H9 (cell line): ENCODE data around the gene PDPK1. TPM values are rescaled to one million over a fixed set of nuclear protein-coding genes. Genes with fewer than 3 reads are reported as not detected.

ENCODE experiments used
- DNase-seq: peaks from one replicate; pipeline ENCODE4 v3.0.0-alpha.2; 2017
- H2AFZ ChIP-seq: one replicate; pipeline ENCODE4 v1.6.1; 2013; ENCODE audit warnings: mild to moderate bottlenecking, low read length, control low read depth, moderate library complexity
- H2AK5ac ChIP-seq: 2 replicates; pipeline ENCODE4 v1.6.1; 2013; ENCODE audit warnings: low read length, control low read depth, mixed read lengths; ENCODE audit not compliant: insufficient read length
- H2BK120ac ChIP-seq: one replicate; pipeline ENCODE4 v1.6.1; 2013; ENCODE audit warnings: low read depth, mild to moderate bottlenecking, low read length, control low read depth, inconsistent platforms; ENCODE audit not compliant: poor library complexity, severe bottlenecking
- H2BK12ac ChIP-seq: 2 replicates; pipeline ENCODE4 v1.6.1; 2013; ENCODE audit warnings: low read length, control low read depth, mixed read lengths, low read depth; ENCODE audit not compliant: insufficient read length
- H2BK15ac ChIP-seq: 2 replicates; pipeline ENCODE4 v1.6.1; 2013; ENCODE audit warnings: low read depth, low read length, control low read depth
- H2BK20ac ChIP-seq: one replicate; pipeline ENCODE4 v1.6.1; 2013; ENCODE audit warnings: low read depth, mild to moderate bottlenecking, low read length, control low read depth, inconsistent platforms; ENCODE audit not compliant: poor library complexity, severe bottlenecking
- H2BK5ac ChIP-seq: 2 replicates; pipeline ENCODE4 v1.6.1; 2013; ENCODE audit warnings: low read length, control low read depth, mixed read lengths; ENCODE audit not compliant: insufficient read length
- H3K14ac ChIP-seq: 2 replicates; pipeline ENCODE4 v1.6.1; 2013; ENCODE audit warnings: low read length, control low read depth; ENCODE audit not compliant: insufficient read depth
- H3K18ac ChIP-seq: 2 replicates; pipeline ENCODE4 v1.6.1; 2013; ENCODE audit warnings: low read depth, mild to moderate bottlenecking, mixed read lengths, low read length, control low read depth; ENCODE audit not compliant: insufficient read length
- H3K23ac ChIP-seq: 2 replicates; pipeline ENCODE4 v1.6.1; 2013; ENCODE audit warnings: low read length, control low read depth, mixed read lengths, low read depth; ENCODE audit not compliant: insufficient read length
- H3K23me2 ChIP-seq: 2 replicates; pipeline ENCODE4 v1.6.1; 2013; ENCODE audit warnings: low read depth, mild to moderate bottlenecking, mixed read lengths, low read length, control low read depth; ENCODE audit not compliant: insufficient read length, poor library complexity, severe bottlenecking
- H3K27ac ChIP-seq: 2 replicates; pipeline ENCODE4 v1.5.1; 2013; ENCODE audit warnings: low read length, control low read depth, mixed read lengths, low read depth; ENCODE audit not compliant: insufficient read length
- H3K27me3 ChIP-seq: 2 replicates; pipeline ENCODE4 v1.6.1; 2013; ENCODE audit warnings: low read length, control low read depth, inconsistent platforms; ENCODE audit not compliant: insufficient read depth
- H3K4ac ChIP-seq: 2 replicates; pipeline ENCODE4 v1.6.1; 2013; ENCODE audit warnings: low read depth, mild to moderate bottlenecking, control low read depth, inconsistent platforms, low read length, moderate library complexity
- H3K4me1 ChIP-seq: 2 replicates; pipeline ENCODE4 v1.6.1; 2013; ENCODE audit warnings: low read length, control low read depth, inconsistent platforms; ENCODE audit not compliant: insufficient read depth
- H3K4me2 ChIP-seq: 2 replicates; pipeline ENCODE4 v1.6.1; 2013; ENCODE audit warnings: low read length, control low read depth, mixed read lengths; ENCODE audit not compliant: insufficient read length, insufficient read depth
- H3K56ac ChIP-seq: 2 replicates; pipeline ENCODE4 v1.6.1; 2013; ENCODE audit warnings: low read depth, mild to moderate bottlenecking, mixed read lengths, low read length, control low read depth; ENCODE audit not compliant: insufficient read length
- H3K79me1 ChIP-seq: 2 replicates; pipeline ENCODE4 v1.6.1; 2013; ENCODE audit warnings: low read depth, mild to moderate bottlenecking, moderate library complexity, low read length, control low read depth, inconsistent platforms; ENCODE audit not compliant: insufficient read depth, poor library complexity, severe bottlenecking
- H3K79me2 ChIP-seq: 2 replicates; pipeline ENCODE4 v1.6.1; 2013; ENCODE audit warnings: low read length, control low read depth, inconsistent platforms; ENCODE audit not compliant: insufficient read depth
- H3K9ac ChIP-seq: 2 replicates; pipeline ENCODE4 v1.6.1; 2013; ENCODE audit warnings: low read length, control low read depth, mixed read lengths; ENCODE audit not compliant: insufficient read length; ENCODE audit errors: extremely low read depth
- H3K9me3 ChIP-seq: one replicate; pipeline ENCODE4 v1.6.1; 2013; ENCODE audit warnings: low read depth, low read length, inconsistent platforms; ENCODE audit not compliant: control insufficient read depth
- H3T11ph ChIP-seq: one replicate; pipeline ENCODE4 v1.6.1; 2013; ENCODE audit warnings: mild to moderate bottlenecking, low read length, control low read depth, inconsistent platforms
- H4K20me1 ChIP-seq: one replicate; pipeline ENCODE4 v1.6.1; 2013; ENCODE audit not compliant: control insufficient read depth, insufficient read length, insufficient read depth
- H4K5ac ChIP-seq: 2 replicates; pipeline ENCODE4 v1.6.1; 2013; ENCODE audit warnings: low read depth, mild to moderate bottlenecking, mixed read lengths, low read length, control low read depth; ENCODE audit not compliant: insufficient read length
- H4K8ac ChIP-seq: replicated peaks from 2 replicates; pipeline ENCODE4 v1.6.1; 2013; ENCODE audit warnings: low read length, control low read depth, mixed read lengths, low read depth; ENCODE audit not compliant: insufficient read length
- H4K91ac ChIP-seq: 2 replicates; pipeline ENCODE4 v1.6.1; 2013; ENCODE audit warnings: low read depth, mild to moderate bottlenecking, moderate library complexity, mixed read lengths, low read length, control low read depth; ENCODE audit not compliant: insufficient read length
- H3K27ac Mint-ChIP-seq, 3 experiments: 2 replicates in 2 of 3; 3 replicates in 1 of 3; pipeline ENCODE4 v1.8.0; 2020 to 2021; ENCODE audit warnings: mixed read lengths in 3 of 3, mild to moderate bottlenecking in 1 of 3, moderate library complexity in 1 of 3
- H3K27me3 Mint-ChIP-seq: 2 replicates; pipeline ENCODE4 v1.8.0; 2021; ENCODE audit warnings: low read depth, mild to moderate bottlenecking, moderate library complexity, mixed read lengths
- H3K36me3 Mint-ChIP-seq, 3 experiments: 2 replicates in 2 of 3; 3 replicates in 1 of 3; pipeline ENCODE4 v1.8.0; 2020 to 2021; ENCODE audit warnings: low read depth in 3 of 3, mixed read lengths in 3 of 3; ENCODE audit not compliant: insufficient read depth in 1 of 3
- H3K4me1 Mint-ChIP-seq, 2 experiments: 2 replicates each; pipeline ENCODE4 v1.8.0; 2020; ENCODE audit warnings: mixed read lengths in 2 of 2
- H3K4me3 Mint-ChIP-seq, 2 experiments: 2 replicates in 1 of 2; 3 replicates in 1 of 2; pipeline ENCODE4 v1.8.0; 2020 to 2021; ENCODE audit warnings: mild to moderate bottlenecking in 2 of 2, mixed read lengths in 2 of 2, moderate library complexity in 1 of 2
- H3K9me3 Mint-ChIP-seq, 2 experiments: 2 replicates in 1 of 2; 3 replicates in 1 of 2; pipeline ENCODE4 v1.8.0; 2020; ENCODE audit warnings: mild to moderate bottlenecking in 2 of 2, mixed read lengths in 2 of 2, moderate library complexity in 1 of 2
- CTCF ChIP-seq: fragments of 200-600 bp; sonication (generic); conservative IDR thresholded peaks from 3 replicates; pipeline ENCODE4 v1.8.0; 2021; ENCODE audit warnings: antibody characterized with exemption, mild to moderate bottlenecking
- WGBS: extraction: QIAGEN DNeasy Blood & Tissue Kit; methylation state at CpG from one replicate; pipeline ENCODE4 v1.1.7; 2013; ENCODE audit warnings: missing lambda C conversion rate, low lambda C conversion rate, mixed read lengths; ENCODE audit not compliant: insufficient read length; ENCODE audit errors: extremely low coverage; 5-methylcytosine and 5-hydroxymethylcytosine counted together
- long read RNA-seq: library from polyadenylated mRNA; unstranded; transcript quantifications from one replicate; pipeline ENCODE4 v2.0.0, GENCODE V29; 2020
- total RNA-seq: library from RNA; stranded (reverse); gene quantifications from 2 replicates; pipeline ENCODE4 v1.2.1, GENCODE V29; 2021

PDPK1 gene
- total RNA-seq, result 32.8 and 34.0 TPM in 2 replicates
- long read RNA-seq, full-length matches to known transcripts, result 98 of 138 reads
- long read RNA-seq, partial matches to known transcripts, result 4 of 138 reads
- long read RNA-seq, other reads (novel, unspliced or antisense), result 36 of 138 reads

GRCh38 chr16:2537451-2538379 is at the start of gene PDPK1:
PDPK1 (plus strand) TSS chr16:2538021; CDS start chr16:2538113, 92 bp downstream.
- H3K4me3 Mint-ChIP-seq, result peak within 1 kb of the TSS; percentile 68 to 86
- H3K9me3 Mint-ChIP-seq, result peaks cover 0 to 2% of the 10 kb centered on the region in 2 experiments; a peak in 1 of 5 replicates
- DNase-seq, result peak; percentile 95
- no peaks in the 10 kb centered on the region for H4K20me1 ChIP-seq
- no peak within 1 kb of the TSS for H3T11ph ChIP-seq
- peak within 1 kb of the TSS; percentile 37 for H3K9ac ChIP-seq
- H3K4me1 ChIP-seq, result no peaks in the 10 kb centered on the region; the same call in 1 of the 2 replicates
- no CpG with 5 or more reads among the region's 126 CpGs for WGBS
- H3K14ac ChIP-seq, result no peak within 1 kb of the TSS
- H3K27ac Mint-ChIP-seq, result peak within 1 kb of the TSS in 1 of 3 experiments; percentile 59; a peak in 2 of 7 replicates
- peak within 1 kb of the TSS; percentile 71 for H3K4me2 ChIP-seq
- H4K8ac ChIP-seq, result no peak within 1 kb of the TSS
- no peak within 1 kb of the TSS for H2BK5ac ChIP-seq
- H3K36me3 Mint-ChIP-seq, result peaks cover 0 to 4% (median 4%) of the 10 kb centered on the region in 3 experiments; a peak in 2 of 7 replicates
- peaks cover 6% of the 10 kb centered on the region for H3K79me1 ChIP-seq
- peaks cover 2% of the 10 kb centered on the region for H3K23me2 ChIP-seq
- TF ChIP-seq CTCF, result no peak
- peaks cover 7 to 14% of the 10 kb centered on the region in 2 experiments for H3K4me1 Mint-ChIP-seq
- H4K5ac ChIP-seq, result no peak within 1 kb of the TSS
- no peak within 1 kb of the TSS for H3K56ac ChIP-seq
- no peak within 1 kb of the TSS for H3K23ac ChIP-seq
- H4K91ac ChIP-seq, result no peak within 1 kb of the TSS
- H3K27ac ChIP-seq, result no peak within 1 kb of the TSS
- no peak within 1 kb of the TSS for H3K18ac ChIP-seq
- no peak within 1 kb of the TSS for H2BK15ac ChIP-seq
- H2AFZ ChIP-seq, result no peak within 1 kb of the TSS
- peaks cover 3% of the 10 kb centered on the region; the same call in 1 of the 2 replicates for H3K79me2 ChIP-seq
- no peak within 1 kb of the TSS for H2BK20ac ChIP-seq
- H2BK12ac ChIP-seq, result no peak within 1 kb of the TSS
- H3K27me3 ChIP-seq, result no peaks in the 10 kb centered on the region
- H3K27me3 Mint-ChIP-seq, result peaks cover 4% of the 10 kb centered on the region; the same call in 1 of the 2 replicates
- no peak within 1 kb of the TSS for H3K4ac ChIP-seq
- no peak within 1 kb of the TSS for H2AK5ac ChIP-seq
- H2BK120ac ChIP-seq, result no peak within 1 kb of the TSS
- no peaks in the 10 kb centered on the region for H3K9me3 ChIP-seq
